ENCODE results near the gene CCM2.

DNA sequence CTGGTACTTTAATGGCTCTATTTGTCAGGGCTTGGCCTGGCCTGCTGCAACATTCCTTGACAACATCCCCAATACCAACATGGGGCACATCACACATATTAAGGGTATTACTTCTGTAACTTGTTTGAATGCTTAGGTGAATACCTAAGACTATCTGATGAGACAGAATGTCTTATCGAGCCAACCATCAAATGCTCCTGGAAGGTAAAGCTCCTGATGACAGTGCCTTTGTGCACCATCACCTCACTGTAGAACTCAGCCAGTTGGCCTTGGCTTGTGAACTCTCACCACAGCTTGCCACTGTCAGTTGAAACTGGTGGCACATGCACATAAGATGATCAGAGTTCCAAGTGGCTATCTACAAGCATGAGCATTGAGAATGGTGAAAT is 17.5 kb upstream of the CCM2 start:
- TF ChIP-seq, protein P1, sequence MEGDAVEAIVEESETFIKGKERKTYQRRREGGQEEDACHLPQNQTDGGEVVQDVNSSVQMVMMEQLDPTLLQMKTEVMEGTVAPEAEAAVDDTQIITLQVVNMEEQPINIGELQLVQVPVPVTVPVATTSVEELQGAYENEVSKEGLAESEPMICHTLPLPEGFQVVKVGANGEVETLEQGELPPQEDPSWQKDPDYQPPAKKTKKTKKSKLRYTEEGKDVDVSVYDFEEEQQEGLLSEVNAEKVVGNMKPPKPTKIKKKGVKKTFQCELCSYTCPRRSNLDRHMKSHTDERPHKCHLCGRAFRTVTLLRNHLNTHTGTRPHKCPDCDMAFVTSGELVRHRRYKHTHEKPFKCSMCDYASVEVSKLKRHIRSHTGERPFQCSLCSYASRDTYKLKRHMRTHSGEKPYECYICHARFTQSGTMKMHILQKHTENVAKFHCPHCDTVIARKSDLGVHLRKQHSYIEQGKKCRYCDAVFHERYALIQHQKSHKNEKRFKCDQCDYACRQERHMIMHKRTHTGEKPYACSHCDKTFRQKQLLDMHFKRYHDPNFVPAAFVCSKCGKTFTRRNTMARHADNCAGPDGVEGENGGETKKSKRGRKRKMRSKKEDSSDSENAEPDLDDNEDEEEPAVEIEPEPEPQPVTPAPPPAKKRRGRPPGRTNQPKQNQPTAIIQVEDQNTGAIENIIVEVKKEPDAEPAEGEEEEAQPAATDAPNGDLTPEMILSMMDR (IDR thresholded peaks at IDR 0.05): no peak
- TF ChIP-seq EP300 (IDR thresholded peaks at IDR 0.05) (no peak), POLR2AphosphoS5 (IDR thresholded peaks at IDR 0.05) (no peak), POLR2A (IDR thresholded peaks at IDR 0.05) (no peak)
